PFSK-1 (cell line): ENCODE data around the gene PRRG4.

Experiments
- FOXP2 ChIP-seq: optimal IDR thresholded peaks from 2 replicates; pipeline ENCODE3; 2011; ENCODE audit warnings: borderline replicate concordance, control low read depth, inconsistent platforms; ENCODE audit not compliant: insufficient read depth; ENCODE audit errors: extremely low read length, extremely low read depth
- POLR2AphosphoS5 ChIP-seq: IDR thresholded peaks from 2 replicates; pipeline ENCODE4 v1.6.1; 2012; ENCODE audit warnings: low read depth, mild to moderate bottlenecking, control low read depth, low read length, moderate library complexity
- REST ChIP-seq, 2 experiments: IDR thresholded peaks; 2 replicates each; pipeline versions ENCODE4 v1.6.1 to v1.8.0; 2011 to 2012; ENCODE audit warnings: low read depth in 2 of 2, low read length in 2 of 2, control low read depth in 1 of 2, inconsistent platforms in 1 of 2, mild to moderate bottlenecking in 1 of 2, moderate library complexity in 1 of 2; ENCODE audit not compliant: insufficient read depth in 1 of 2
- SIN3A ChIP-seq: IDR thresholded peaks from 2 replicates; pipeline ENCODE4 v1.6.1; 2012; ENCODE audit warnings: mild to moderate bottlenecking, low read length, moderate library complexity, borderline replicate concordance; ENCODE audit not compliant: insufficient read depth
- TAF1 ChIP-seq: IDR thresholded peaks from 2 replicates; pipeline ENCODE4 v1.6.1; 2012; ENCODE audit warnings: low read length, control low read depth, borderline replicate concordance; ENCODE audit not compliant: insufficient read depth

PRRG4 gene

DNA sequence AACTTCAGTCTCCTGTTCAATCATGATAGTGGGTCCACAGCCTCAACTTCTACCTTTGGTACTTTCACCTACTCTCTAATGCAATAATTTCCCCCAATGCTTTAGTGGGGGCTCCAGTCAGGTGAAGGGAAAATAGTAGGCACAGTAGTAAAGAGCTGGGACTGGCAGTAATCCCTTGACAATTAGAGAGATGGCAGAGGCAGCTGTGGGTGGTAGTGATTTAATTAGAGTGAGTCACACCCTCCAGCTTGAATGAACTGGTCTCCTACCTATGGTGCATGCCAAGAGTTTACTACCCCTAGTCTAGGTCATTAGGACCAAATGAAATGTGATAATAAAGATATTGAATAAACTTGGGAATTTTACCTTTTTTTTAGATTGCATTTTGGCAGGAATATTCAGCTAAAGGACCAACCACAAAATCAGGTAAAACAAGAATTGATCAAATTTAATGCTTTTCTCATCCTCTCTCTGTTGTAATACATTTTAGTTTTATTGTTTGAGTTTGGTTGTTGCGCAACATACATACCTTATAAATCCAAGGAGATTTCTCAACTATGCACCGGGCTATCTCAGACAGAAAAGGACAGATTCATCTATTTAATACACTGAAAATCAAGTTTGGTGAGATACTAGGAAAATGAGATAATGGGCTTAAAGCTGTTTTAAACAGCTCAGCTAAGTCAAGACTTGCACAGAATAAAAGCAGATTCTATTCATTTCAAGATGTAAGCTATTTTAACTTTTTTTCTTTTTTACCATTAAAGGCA lies 9.0 kb downstream of the PRRG4 start:
- no peak for TF ChIP-seq POLR2AphosphoS5
- no peak for TF ChIP-seq FOXP2
- TF ChIP-seq REST (IDR thresholded peaks at IDR 0.05; ENCODE audit: insufficient read depth in 1 of 2, low read depth in 2 of 2, low read length in 2 of 2), result no peak
- TF ChIP-seq SIN3A, result no peak
- TF ChIP-seq TAF1, result no peak

- no peak for TF ChIP-seq TAF1
- TF ChIP-seq POLR2AphosphoS5, result no peak
- no peak for TF ChIP-seq SIN3A
- no peak for TF ChIP-seq REST (IDR thresholded peaks at IDR 0.05; ENCODE audit: insufficient read depth in 1 of 2, low read depth in 2 of 2, low read length in 2 of 2)
- no peak for TF ChIP-seq FOXP2
These were observed 9.6 kb downstream of the PRRG4 start for GRCh38 chr11:32839308-32839707.

DNA sequence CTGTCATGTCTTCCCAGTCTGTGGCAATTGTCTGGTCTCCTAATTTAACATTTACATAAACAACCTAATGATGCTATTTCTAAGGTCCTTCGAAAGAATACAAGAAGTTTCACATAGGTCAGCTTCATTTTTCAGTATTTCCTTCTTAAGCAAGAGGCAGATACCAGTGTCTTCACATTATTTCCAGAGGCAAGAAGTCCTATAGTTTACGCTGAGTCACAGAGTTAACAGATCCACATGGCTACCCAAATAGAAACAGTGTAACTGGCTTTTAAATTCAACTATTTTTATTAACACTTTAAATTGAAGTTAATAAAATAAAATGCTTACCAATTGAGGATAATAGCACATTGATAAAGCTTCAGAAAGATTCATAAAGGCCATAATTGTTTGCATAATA lies 10.9 kb downstream of the PRRG4 start:
- TF ChIP-seq SIN3A, result no peak
- no peak for TF ChIP-seq POLR2AphosphoS5
- TF ChIP-seq TAF1, result no peak

- TF ChIP-seq REST (IDR thresholded peaks at IDR 0.05; ENCODE audit: insufficient read depth in 1 of 2, low read depth in 2 of 2, low read length in 2 of 2) (no peak), POLR2AphosphoS5 (no peak), FOXP2 (no peak), TAF1 (no peak), SIN3A (no peak)
These were observed 13.8 kb downstream of the PRRG4 start for GRCh38 chr11:32843544-32843943.

- no peak for TF ChIP-seq REST (IDR thresholded peaks at IDR 0.05; ENCODE audit: insufficient read depth in 1 of 2, low read depth in 2 of 2, low read length in 2 of 2)
- no peak for TF ChIP-seq POLR2AphosphoS5
- TF ChIP-seq FOXP2, result no peak
- no peak for TF ChIP-seq TAF1
- TF ChIP-seq SIN3A, result no peak
These were observed 17.8 kb downstream of the PRRG4 start for GRCh38 chr11:32847511-32847910.
